HepG2 (cell line): Measurements from ENCODE around the gene FABP2. TPM values are rescaled to one million over a fixed set of nuclear protein-coding genes. Genes with fewer than 3 reads are reported as not detected.
A peak's percentile ranks its signal among the peaks of the same experiment; 100 is the strongest.

Experiments used
- ARID4A ChIP-seq: sonication (generic); formaldehyde crosslinking; IDR thresholded peaks from 2 replicates; pipeline ENCODE4 v1.5.0; 2020; ENCODE audit warnings: mild to moderate bottlenecking, missing genetic modification reagents, borderline replicate concordance
- ATF4 ChIP-seq, 2 experiments: fragments of 450-650 bp in 1 of 2; sonication (generic) in 1 of 2; formaldehyde crosslinking; IDR thresholded peaks; 2 replicates each; pipeline versions ENCODE4 v1.5.0 to v1.8.0; 2020 to 2022; ENCODE audit warnings: mild to moderate bottlenecking in 1 of 2, missing genetic modification reagents in 1 of 2
- BCL3 ChIP-seq: sonication (generic); formaldehyde crosslinking; IDR thresholded peaks from 2 replicates; pipeline ENCODE4 v1.5.1; 2020; ENCODE audit warnings: mild to moderate bottlenecking, missing genetic modification reagents, moderate library complexity
- CENPX ChIP-seq: sonication (generic); formaldehyde crosslinking; IDR thresholded peaks from 2 replicates; pipeline ENCODE4 v1.9.0; 2021; ENCODE audit warnings: mild to moderate bottlenecking, missing genetic modification reagents, moderate library complexity
- DBP ChIP-seq: sonication (generic); formaldehyde crosslinking; IDR thresholded peaks from 2 replicates; pipeline ENCODE4 v1.4.0; 2020; ENCODE audit warnings: missing genetic modification reagents; ENCODE audit errors: not compliant biosample characterization
- GTF2F1 ChIP-seq: fragments of 150-350 bp; IDR thresholded peaks from 2 replicates; pipeline ENCODE4 v1.6.1; 2014; ENCODE audit warnings: low read length
- HNRNPL ChIP-seq: fragments of 200-400 bp; formaldehyde crosslinking; IDR thresholded peaks from 2 replicates; pipeline ENCODE4 v1.6.1; 2017; ENCODE audit warnings: mild to moderate bottlenecking, low read depth, low read length
- MED8 ChIP-seq: sonication (generic); formaldehyde crosslinking; IDR thresholded peaks from 2 replicates; pipeline ENCODE4 v1.8.1; 2023; ENCODE audit warnings: mild to moderate bottlenecking, missing genetic modification reagents; ENCODE audit not compliant: insufficient replicate concordance
- NAIF1 ChIP-seq: sonication (generic); formaldehyde crosslinking; IDR thresholded peaks from 2 replicates; pipeline ENCODE4 v1.5.0; 2020; ENCODE audit warnings: mild to moderate bottlenecking, missing genetic modification reagents, borderline replicate concordance
- NFE2L1 ChIP-seq: sonication (generic); formaldehyde crosslinking; IDR thresholded peaks from 2 replicates; pipeline ENCODE4 v1.4.0; 2020; ENCODE audit warnings: missing genetic modification reagents, mild to moderate bottlenecking, borderline replicate concordance
- RBFOX2 ChIP-seq: fragments of 200-400 bp; formaldehyde crosslinking; IDR thresholded peaks from 2 replicates; pipeline ENCODE4 v1.6.1; 2017; ENCODE audit warnings: low read depth, mild to moderate bottlenecking, low read length
- RXRB ChIP-seq: IDR thresholded peaks from 2 replicates; pipeline ENCODE4 v1.6.1; 2016; ENCODE audit warnings: borderline replicate concordance, missing genetic modification reagents, missing compliant biosample characterization
- SOX5 ChIP-seq: IDR thresholded peaks from 2 replicates; pipeline ENCODE4 v1.6.1; 2016; ENCODE audit warnings: borderline replicate concordance
- TEAD2 ChIP-seq: sonication (generic); formaldehyde crosslinking; IDR thresholded peaks from 2 replicates; pipeline ENCODE4 v1.9.0; 2021; ENCODE audit warnings: missing genetic modification reagents
- ZKSCAN8 ChIP-seq: IDR thresholded peaks from 2 replicates; pipeline ENCODE4 v1.6.1; 2016; ENCODE audit warnings: borderline replicate concordance, missing genetic modification reagents, missing compliant biosample characterization
- ZNF124 ChIP-seq: sonication (generic); formaldehyde crosslinking; IDR thresholded peaks from 2 replicates; pipeline ENCODE4 v1.4.0; 2020; ENCODE audit warnings: missing genetic modification reagents
- ZNF232 ChIP-seq: sonication (generic); formaldehyde crosslinking; IDR thresholded peaks from 2 replicates; pipeline ENCODE4 v1.4.0; 2020; ENCODE audit warnings: missing genetic modification reagents, borderline replicate concordance
- ZNF430 ChIP-seq: sonication (generic); formaldehyde crosslinking; IDR thresholded peaks from 2 replicates; pipeline ENCODE4 v1.9.0; 2021; ENCODE audit warnings: mild to moderate bottlenecking, missing genetic modification reagents
- ZNF546 ChIP-seq: sonication (generic); formaldehyde crosslinking; conservative IDR thresholded peaks from 2 replicates; pipeline ENCODE4 v1.8.1; 2023; ENCODE audit warnings: mild to moderate bottlenecking, missing genetic modification reagents
- ZNF644 ChIP-seq: IDR thresholded peaks from 2 replicates; pipeline ENCODE4 v1.6.1; 2016; ENCODE audit warnings: low read depth
- ZNF674 ChIP-seq: sonication (generic); formaldehyde crosslinking; IDR thresholded peaks from 2 replicates; pipeline ENCODE4 v1.5.0; 2020; ENCODE audit warnings: low read depth, mild to moderate bottlenecking, missing genetic modification reagents
- polyA plus RNA-seq, 8 experiments: library from polyadenylated mRNA; depleted of rRNA in 3 of 8; stranded (reverse) in 7 of 8; unstranded in 1 of 8; fragments of >200 nt; fragmentation: Illumina TruSeq in 4 of 8; extraction: Trizol in 4 of 8; gene quantifications; 2 replicates each; pipeline versions ENCODE4 v1.2.1 to v1.2.3, GENCODE V29; 2011 to 2016; ENCODE audit warnings: low read depth in 4 of 8, missing spikeins in 1 of 8, mixed read lengths in 1 of 8; ENCODE audit not compliant: insufficient read depth in 1 of 8
- total RNA-seq, 5 experiments: library from RNA; depleted of rRNA; stranded (reverse); fragments of >200 nt; fragmentation: Illumina TruSeq; extraction: Trizol; gene quantifications; 2 replicates each; pipeline ENCODE4 v1.2.3, GENCODE V29; 2016; ENCODE audit warnings: low read depth in 1 of 5

Gene FABP2
- total and polyA plus RNA-seq, 2 of the 13 experiments (the other 11 are each of a cell fraction or from before 2014, with no cell fraction given), result 0.78 to 1.2 TPM

- TF ChIP-seq ZKSCAN8, result peak; percentile 47; the same call in 1 of the 2 replicates
- no peak for TF ChIP-seq CENPX (CRISPR knock-in tag)
- TF ChIP-seq ZNF124, result peak; percentile 90
- no peak for TF ChIP-seq ZNF674
- TF ChIP-seq RBFOX2, result peak; percentile 90
- TF ChIP-seq RXRB (CRISPR knock-in tag), result peak; percentile 28; the same call in 1 of the 2 replicates
- no peak for TF ChIP-seq NFE2L1
- peak; percentile 96 for TF ChIP-seq NAIF1 (CRISPR knock-in tag)
- peak; percentile 33; the same call in 1 of the 2 replicates for TF ChIP-seq HNRNPL
- TF ChIP-seq ZNF546, result peak; percentile 44; the same call in 1 of the 2 replicates
- peak; percentile 97 for TF ChIP-seq ZNF430 (CRISPR knock-in tag)
- TF ChIP-seq ATF4 (CRISPR knock-in tag; IDR thresholded peaks at IDR 0.05), result peak in 1 of 2 experiments; percentile 79; a peak in 2 of 4 replicates
- TF ChIP-seq ZNF644 (CRISPR knock-in tag), result no peak
- TF ChIP-seq DBP (CRISPR knock-in tag), result no peak
- peak; percentile 85 for TF ChIP-seq MED8 (CRISPR knock-in tag)
- peak; percentile 87; the same call in 1 of the 2 replicates for TF ChIP-seq ZNF232
- no peak for TF ChIP-seq GTF2F1
- TF ChIP-seq ARID4A (CRISPR knock-in tag), result peak; percentile 81; the same call in 1 of the 2 replicates
- TF ChIP-seq TEAD2 (CRISPR knock-in tag), result no peak
- TF ChIP-seq SOX5 (CRISPR knock-in tag), result peak; percentile 65
- peak; percentile 71; the same call in 1 of the 2 replicates for TF ChIP-seq BCL3
Observed at GRCh38 chr4:119300101-119300978, 21.6 kb downstream of the FABP2 start (continued).
